ENCODE results near the gene MMP24OS. TPM values are rescaled to one million over a fixed set of nuclear protein-coding genes. Genes with fewer than 3 reads are reported as not detected.

Gene MMP24OS
- total RNA-seq, 1 donor from 2014 or later: 42.4 TPM

DNA sequence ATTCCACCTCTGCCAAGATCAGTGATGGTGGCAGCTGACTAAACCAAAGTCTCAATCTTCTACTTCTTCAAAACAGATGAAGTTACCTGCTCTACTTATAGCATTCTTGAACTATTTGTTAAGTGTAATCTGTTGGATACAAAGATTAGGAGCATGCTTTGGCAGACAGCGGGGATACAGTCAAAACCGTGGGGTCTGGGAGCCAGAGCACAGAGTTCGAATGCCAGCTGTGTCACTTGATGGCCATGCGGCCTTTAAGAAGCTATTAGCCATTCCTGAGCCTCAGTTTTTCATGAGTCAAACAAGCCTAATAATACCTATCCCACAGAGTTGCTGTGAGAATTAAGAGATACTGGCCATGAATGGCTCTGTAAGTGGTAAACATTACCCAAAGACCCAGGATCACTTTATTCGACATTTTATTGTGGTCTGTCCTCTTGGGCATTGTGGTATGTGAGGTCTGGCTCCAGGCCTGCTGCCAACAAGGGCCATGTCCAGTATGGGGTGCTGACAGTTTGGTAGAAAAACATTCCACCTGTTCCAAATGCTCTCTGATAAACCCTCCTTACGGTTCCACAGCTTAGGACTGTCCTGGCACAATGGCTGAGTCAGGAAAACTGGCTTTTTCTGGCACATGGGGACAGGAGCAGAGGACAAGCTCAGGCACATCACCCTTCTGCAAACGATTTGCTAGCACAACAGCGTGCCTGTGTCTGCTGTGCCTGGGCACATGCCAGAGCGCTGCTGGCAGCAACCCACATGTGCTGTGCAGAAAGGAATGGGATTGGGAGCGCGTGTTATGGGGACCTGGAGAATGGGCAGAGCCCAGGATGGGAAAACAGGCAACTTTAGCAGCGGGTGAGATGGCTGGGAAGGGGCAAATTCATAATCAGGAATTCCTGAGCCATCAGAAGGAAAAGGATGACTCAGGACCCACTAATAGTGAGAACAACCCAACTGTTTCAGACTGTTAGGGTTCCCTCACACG is 30.0 kb upstream of the MMP24OS start:
- DNase-seq: peak; percentile 87
- intact Hi-C loops (cut with DNase I): no loop called here
- ATAC-seq (ENCODE audit: poor library complexity): peak; percentile 81

DNA sequence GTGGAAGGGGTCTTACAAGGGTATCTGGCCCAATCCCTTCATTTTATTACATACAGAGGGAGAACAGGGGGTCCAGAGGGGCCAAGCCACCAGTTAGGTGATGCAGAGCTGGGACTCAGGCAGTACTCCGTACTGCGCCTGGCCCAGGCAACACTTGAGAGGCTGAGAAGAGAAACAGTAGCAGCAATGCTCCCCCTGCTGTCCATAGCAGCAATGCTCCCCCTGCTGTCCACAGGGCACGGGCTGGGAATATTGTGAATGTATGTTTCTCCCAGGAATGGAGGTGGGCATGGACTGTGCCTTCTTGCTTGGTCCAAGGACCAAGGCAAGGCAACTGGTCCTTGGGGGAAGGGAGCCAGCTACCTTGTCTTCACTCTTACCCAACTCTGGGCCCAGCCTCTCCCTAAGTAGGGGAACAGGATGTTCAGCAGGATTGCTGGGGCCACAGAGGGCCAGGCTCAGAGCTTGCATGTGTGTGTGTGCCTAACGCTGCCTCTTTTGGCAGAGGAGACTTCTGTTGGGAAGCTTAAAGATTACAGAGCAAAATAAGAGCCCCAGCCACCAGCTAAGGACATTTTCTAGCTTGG is 29.1 kb upstream of the MMP24OS start:
- intact Hi-C loops (cut with DNase I): no loop called here
- DNase-seq (no peak), ATAC-seq (ENCODE audit: poor library complexity) (peak; percentile 64)

DNA sequence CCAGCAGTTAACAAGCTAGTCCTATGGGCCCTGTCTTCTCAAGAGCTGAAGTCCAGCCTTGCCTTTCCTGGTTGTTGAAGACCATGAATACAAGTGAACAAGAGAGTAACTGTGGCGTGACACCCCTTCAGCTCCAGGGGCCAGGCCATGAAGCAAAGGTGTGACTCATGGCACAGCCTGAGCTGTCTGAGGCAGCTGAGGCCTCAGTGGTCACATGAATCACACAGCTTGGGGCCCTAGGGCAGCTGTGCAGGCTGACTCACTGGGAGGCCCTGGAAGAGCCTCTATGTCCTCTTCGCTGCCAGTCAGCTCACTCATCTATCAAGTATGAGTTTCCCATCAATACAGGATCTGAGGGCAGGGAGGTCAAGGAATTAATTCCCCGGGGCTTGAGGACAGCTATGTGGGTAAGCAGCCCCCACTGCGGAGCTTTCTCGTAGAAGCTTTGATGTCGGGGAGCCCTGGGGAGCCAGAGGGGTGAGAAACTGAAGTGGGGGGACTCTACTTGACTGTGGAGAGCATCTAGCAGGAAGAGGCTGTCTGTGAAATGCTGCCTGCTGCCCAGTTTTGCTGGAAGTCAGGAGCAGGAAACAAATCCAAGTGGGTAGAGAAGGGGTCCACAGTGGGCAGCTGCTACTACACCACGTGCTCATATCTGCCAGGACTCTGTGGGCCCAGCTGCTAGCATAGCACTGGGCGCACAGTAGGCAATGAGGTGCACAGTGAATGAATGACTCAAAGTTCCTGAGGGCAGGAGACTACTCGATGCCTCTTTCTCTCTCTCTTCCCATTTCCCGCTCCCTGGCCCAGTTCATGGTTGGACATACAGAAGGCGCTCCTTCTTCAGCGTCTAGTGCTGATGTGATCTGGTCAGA is 28.0 kb upstream of the MMP24OS start:
- DNase-seq (no peak), ATAC-seq (ENCODE audit: poor library complexity) (no peak)
- intact Hi-C loops (cut with DNase I): no loop called here

DNA sequence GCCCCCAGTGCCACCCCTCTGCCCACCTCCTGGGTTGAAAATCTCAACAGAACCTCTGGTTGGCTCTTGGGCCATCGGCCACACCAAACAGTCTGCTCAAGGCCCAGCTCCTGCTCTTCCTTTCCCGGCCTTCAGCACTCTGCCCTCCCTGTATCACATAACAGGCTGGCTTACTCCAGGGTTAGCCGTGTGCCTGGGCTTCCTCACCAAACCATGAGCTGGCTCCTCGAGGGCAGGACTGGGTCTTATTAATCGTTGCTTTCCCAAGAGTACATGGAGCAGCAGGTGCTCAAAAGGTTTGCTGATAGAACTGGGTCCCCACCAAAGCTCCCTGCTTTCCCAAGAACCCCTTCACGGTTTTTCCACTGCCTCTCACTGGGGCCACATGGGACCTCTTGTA is 27.0 kb upstream of the MMP24OS start:
- no peak for ATAC-seq (ENCODE audit: poor library complexity)
- intact Hi-C loops (cut with DNase I): loop anchor here (5.0 kb wide), 1 partner anchor 142 kb away; no protein-coding TSS in a partner anchor
- no peak for DNase-seq

DNA sequence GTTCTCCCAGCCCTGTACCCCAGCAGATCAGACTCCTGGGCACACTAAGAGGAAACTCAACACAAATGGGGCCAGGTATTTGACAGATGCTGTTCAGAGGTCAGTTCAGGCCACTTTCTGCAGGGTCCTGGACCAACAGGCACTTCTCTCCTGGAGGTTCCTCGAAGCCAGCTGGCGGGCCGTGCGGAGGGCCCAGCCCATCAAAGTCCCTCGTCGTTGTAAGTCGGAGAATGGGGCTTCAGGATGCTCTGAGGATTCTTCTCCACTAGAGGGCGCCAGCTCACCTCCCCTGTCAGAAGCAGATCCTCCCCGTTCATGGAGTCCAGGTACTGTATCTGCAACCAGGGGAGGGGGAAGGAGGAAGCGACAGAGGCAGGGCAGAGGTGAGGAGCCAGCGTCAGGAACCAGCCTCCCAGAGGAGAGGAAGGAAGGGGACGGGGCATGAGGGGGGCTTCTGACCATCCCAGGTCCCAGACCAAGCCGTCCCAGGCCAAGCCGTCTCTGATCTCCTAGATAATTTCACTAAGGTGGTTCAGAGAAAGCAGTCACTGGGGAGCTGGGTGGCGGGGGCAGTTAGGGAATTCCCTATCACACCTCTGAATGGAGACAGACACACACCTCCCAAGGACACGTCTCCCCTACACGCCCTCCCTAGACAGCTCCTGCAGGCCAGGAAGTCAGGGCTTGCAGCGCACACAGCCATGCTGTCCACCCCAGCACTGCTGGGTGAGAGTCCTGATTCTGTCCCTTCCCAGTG is 26.0 kb upstream of the MMP24OS start:
- ATAC-seq (ENCODE audit: poor library complexity) (peak; percentile 61), DNase-seq (peak; percentile 80)
- intact Hi-C loops (cut with DNase I): loop anchor here (5.0 kb wide), 1 partner anchor 143 kb away; no protein-coding TSS in a partner anchor

GRCh38 chr20:35303382-35303734 is 25.4 kb upstream of the MMP24OS start:
- intact Hi-C loops (cut with DNase I): loop anchor here (5.0 kb wide), 1 partner anchor 144 kb away; no protein-coding TSS in a partner anchor
- no peak for DNase-seq
- ATAC-seq (ENCODE audit: poor library complexity): no peak

DNA sequence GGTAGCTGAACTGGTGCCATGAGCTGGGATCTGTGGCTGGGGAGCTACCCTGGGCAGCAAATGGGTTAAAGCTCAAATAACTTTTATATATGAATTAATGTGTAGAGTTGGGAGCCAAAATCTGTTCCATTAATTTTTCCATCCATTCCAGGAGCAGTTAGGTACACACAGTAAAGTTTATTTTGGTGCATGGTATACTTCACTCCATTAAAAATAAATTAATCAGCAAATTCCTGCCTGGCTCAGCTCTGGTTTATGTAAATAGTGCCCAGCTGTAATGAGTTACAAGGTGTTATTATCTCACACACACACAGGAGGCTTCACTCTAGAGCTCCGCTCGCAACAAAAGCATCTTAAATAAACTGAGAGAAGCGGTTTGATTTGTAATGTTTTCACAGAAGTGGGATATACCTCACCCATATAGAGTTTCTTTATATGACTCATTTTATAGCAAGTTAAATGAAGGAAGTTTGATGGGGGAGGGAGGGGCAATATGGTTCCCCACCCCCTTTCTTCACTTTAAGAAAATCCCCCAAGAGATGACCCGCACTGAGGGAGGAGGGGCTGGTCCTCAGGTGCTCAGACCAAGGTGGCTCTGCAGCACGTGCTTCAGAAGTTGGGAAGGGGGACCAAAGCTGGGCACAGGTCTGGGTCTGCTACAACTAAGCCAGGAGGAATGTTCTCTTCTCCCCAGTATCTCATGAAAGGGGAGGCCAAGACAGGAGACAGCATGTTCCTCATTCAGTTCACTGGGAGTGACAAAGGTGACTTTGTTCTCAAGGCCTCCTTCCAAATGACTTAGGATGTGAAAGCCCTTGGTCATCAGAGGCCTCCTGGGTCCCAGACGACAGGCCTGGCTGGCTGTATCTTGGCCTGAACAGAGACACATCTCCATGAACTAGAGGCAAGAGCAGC is 24.8 kb upstream of the MMP24OS start:
- intact Hi-C loops (cut with DNase I): loop anchor here (5.0 kb wide), 1 partner anchor 145 kb away; no protein-coding TSS in a partner anchor
- no peak for ATAC-seq (ENCODE audit: poor library complexity)
- no peak for DNase-seq

GRCh38 chr20:35301426-35301825 is 23.5 kb upstream of the MMP24OS start:
- intact Hi-C loops (cut with DNase I): loop anchor here (5.0 kb wide), 1 partner anchor 146 kb away; no protein-coding TSS in a partner anchor
- DNase-seq (no peak), ATAC-seq (ENCODE audit: poor library complexity) (no peak)

DNA sequence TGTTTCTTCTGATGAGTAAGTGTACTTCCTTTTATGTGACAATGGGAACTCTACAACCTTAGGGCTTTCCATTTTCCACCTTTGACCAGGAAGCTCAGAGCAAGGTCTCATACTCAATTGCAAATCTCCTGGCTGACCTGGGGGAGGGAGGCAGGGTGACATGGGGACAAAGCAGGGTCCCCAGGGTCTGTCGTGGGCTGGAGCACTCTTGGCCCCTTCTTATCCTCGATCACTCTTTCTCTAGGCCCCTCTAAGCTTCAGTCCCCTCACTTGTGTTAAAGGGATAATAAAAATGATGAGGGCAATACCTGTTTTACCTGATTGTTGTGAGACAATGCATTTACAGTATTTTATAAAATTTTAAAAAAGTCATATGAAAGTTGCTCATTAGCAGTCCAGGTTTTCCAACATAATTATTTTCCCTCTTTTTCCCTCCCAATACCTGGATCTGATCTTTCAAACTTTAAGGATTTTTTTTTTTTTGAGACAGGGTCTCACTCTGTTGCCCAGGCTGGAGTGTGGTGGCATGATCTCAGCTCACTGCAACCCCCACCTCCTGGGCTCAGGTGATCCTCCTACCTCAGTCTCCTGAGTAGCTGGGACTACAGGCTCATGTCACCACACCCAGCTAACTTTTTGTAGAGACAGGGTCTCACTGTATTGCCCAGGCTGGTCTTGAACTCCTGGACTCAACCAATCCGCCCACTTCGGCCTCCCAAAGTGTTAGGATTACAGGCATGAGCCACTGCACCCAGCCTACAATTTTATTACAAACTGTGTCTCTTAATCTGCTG is 22.7 kb upstream of the MMP24OS start:
- intact Hi-C loops (cut with DNase I): loop anchor here (5.0 kb wide), 1 partner anchor 147 kb away; no protein-coding TSS in a partner anchor
- DNase-seq (no peak), ATAC-seq (ENCODE audit: poor library complexity) (no peak)

- intact Hi-C loops (cut with DNase I): loop anchor here (5.0 kb wide), 1 partner anchor 148 kb away; no protein-coding TSS in a partner anchor
- DNase-seq (no peak), ATAC-seq (ENCODE audit: poor library complexity) (no peak)
Observed at GRCh38 chr20:35299780-35300179, 21.9 kb upstream of the MMP24OS start.

GRCh38 chr20:35298264-35298663 is 20.3 kb upstream of the MMP24OS start:
- intact Hi-C loops (cut with DNase I): no loop called here
- DNase-seq: no peak
- no peak for ATAC-seq (ENCODE audit: poor library complexity)

GRCh38 chr20:35297740-35298139 is 19.8 kb upstream of the MMP24OS start:
- no peak for ATAC-seq (ENCODE audit: poor library complexity)
- no peak for DNase-seq

GRCh38 chr20:35297155-35297554 is 19.2 kb upstream of the MMP24OS start:
- DNase-seq (no peak), ATAC-seq (ENCODE audit: poor library complexity) (no peak)
- intact Hi-C loops (cut with DNase I): no loop called here

More at GRCh38 chr20:35297740-35298139, 19.8 kb upstream of the MMP24OS start:
- intact Hi-C loops (cut with DNase I): no loop called here

GRCh38 chr20:35296101-35296554 is 18.2 kb upstream of the MMP24OS start:
- DNase-seq: no peak
- intact Hi-C loops (cut with DNase I): no loop called here
- peak; percentile 47 for ATAC-seq (ENCODE audit: poor library complexity)

- no peak for DNase-seq
- intact Hi-C loops (cut with DNase I): no loop called here
Observed at GRCh38 chr20:35295674-35296073, 17.8 kb upstream of the MMP24OS start.

GRCh38 chr20:35295058-35295457 is 17.1 kb upstream of the MMP24OS start:
- intact Hi-C loops (cut with DNase I): no loop called here
- DNase-seq (no peak), ATAC-seq (ENCODE audit: poor library complexity) (no peak)

More at GRCh38 chr20:35295674-35296073, 17.8 kb upstream of the MMP24OS start:
- ATAC-seq (ENCODE audit: poor library complexity): no peak
